Nephron progenitor cell (in vitro differentiated cells): ENCODE data around the gene PARD3.

Experiments
- DNase-seq: peaks from one replicate; pipeline ENCODE4 v3.0.0; 2021
- H3K27ac Mint-ChIP-seq: 2 replicates; pipeline ENCODE4 v1.8.0; 2021; ENCODE audit warnings: mild to moderate bottlenecking, moderate library complexity, mixed read lengths
- H3K27me3 Mint-ChIP-seq: 2 replicates; pipeline ENCODE4 v1.8.0; 2021; ENCODE audit warnings: mild to moderate bottlenecking, low read depth, mixed read lengths; ENCODE audit not compliant: poor library complexity
- H3K36me3 Mint-ChIP-seq: 2 replicates; pipeline ENCODE4 v1.8.0; 2021; ENCODE audit warnings: low read depth, mixed read lengths
- H3K4me1 Mint-ChIP-seq: 2 replicates; pipeline ENCODE4 v1.8.0; 2021; ENCODE audit warnings: mixed read lengths
- H3K4me3 Mint-ChIP-seq: 2 replicates; pipeline ENCODE4 v1.8.0; 2021; ENCODE audit warnings: mild to moderate bottlenecking, moderate library complexity, mixed read lengths
- H3K9me3 Mint-ChIP-seq: 2 replicates; pipeline ENCODE4 v1.8.0; 2021; ENCODE audit warnings: mild to moderate bottlenecking, moderate library complexity, mixed read lengths
- CTCF ChIP-seq: fragments of 200-600 bp; sonication (generic); IDR thresholded peaks from 2 replicates; pipeline ENCODE4 v1.5.0; 2021; ENCODE audit warnings: antibody characterized with exemption

Gene PARD3

GRCh38 chr10:34111179-34111578 lies 703.9 kb downstream of the PARD3 start:
- DNase-seq = no peak
- H3K36me3 Mint-ChIP-seq = peaks cover 32% of the 10 kb centered on the region
- H3K4me3 Mint-ChIP-seq = no peak overlapping the region
- TF ChIP-seq CTCF = no peak
- peaks cover 12% of the 10 kb centered on the region for H3K27me3 Mint-ChIP-seq
- H3K4me1 Mint-ChIP-seq = peaks cover 29% of the 10 kb centered on the region
- H3K9me3 Mint-ChIP-seq = no peaks in the 10 kb centered on the region
- no peak overlapping the region for H3K27ac Mint-ChIP-seq

- Mint-ChIP-seq H3K27me3 (peaks cover 8% of the 10 kb centered on the region), H3K4me1 (peaks cover 30% of the 10 kb centered on the region), H3K36me3 (peaks cover 32% of the 10 kb centered on the region), H3K4me3 (no peak overlapping the region), H3K9me3 (peaks cover 6% of the 10 kb centered on the region), H3K27ac (peak overlapping the region; percentile 68)
- no peak for TF ChIP-seq CTCF
- DNase-seq = no peak
Measured at GRCh38 chr10:34109952-34110702, 705.0 kb downstream of the PARD3 start.

GRCh38 chr10:34109495-34109894 lies 705.6 kb downstream of the PARD3 start:
- Mint-ChIP-seq H3K27ac (peak overlapping the region; percentile 85), H3K4me1 (peaks cover 31% of the 10 kb centered on the region), H3K4me3 (no peak overlapping the region), H3K27me3 (peaks cover 8% of the 10 kb centered on the region), H3K9me3 (peaks cover 6% of the 10 kb centered on the region), H3K36me3 (peaks cover 32% of the 10 kb centered on the region)
- TF ChIP-seq CTCF = no peak
- no peak for DNase-seq

- TF ChIP-seq CTCF = no peak
- DNase-seq = no peak
- Mint-ChIP-seq H3K4me1 (peaks cover 30% of the 10 kb centered on the region), H3K4me3 (no peak overlapping the region), H3K27ac (no peak overlapping the region), H3K27me3 (peaks cover 8% of the 10 kb centered on the region), H3K36me3 (peaks cover 27% of the 10 kb centered on the region), H3K9me3 (peaks cover 6% of the 10 kb centered on the region)
Measured at GRCh38 chr10:34107626-34108516, 707.2 kb downstream of the PARD3 start.

GRCh38 chr10:34106356-34106885 lies 708.7 kb downstream of the PARD3 start:
- peaks cover 7% of the 10 kb centered on the region for H3K27me3 Mint-ChIP-seq
- H3K36me3 Mint-ChIP-seq = peaks cover 26% of the 10 kb centered on the region
- DNase-seq = no peak
- peaks cover 12% of the 10 kb centered on the region for H3K9me3 Mint-ChIP-seq
- no peak overlapping the region for H3K27ac Mint-ChIP-seq
- no peak for TF ChIP-seq CTCF
- peaks cover 31% of the 10 kb centered on the region for H3K4me1 Mint-ChIP-seq
- H3K4me3 Mint-ChIP-seq = no peak overlapping the region
